CD4-positive, alpha-beta memory T cell (primary cell): ENCODE measurements around the gene PRSS57. TPM values are rescaled to one million over a fixed set of nuclear protein-coding genes. Genes with fewer than 3 reads are reported as not detected.

Experiments used
- CTCF ChIA-PET: fragments of 350-600 bp; sonication (Branson Sonifier 250); formaldehyde crosslinking; loops from one replicate; lab custom pipeline; 2021; ENCODE audit warnings: inconsistent platforms; ENCODE audit not compliant: partially characterized antibody; lab: Charles Lee
- POLR2A ChIA-PET: fragments of 350-600 bp; sonication (Branson Sonifier 250); formaldehyde crosslinking; loops from one replicate; lab custom pipeline; 2021; ENCODE audit not compliant: partially characterized antibody; lab: Charles Lee
- DNase-seq, 5 donors: peaks; one replicate each; pipeline versions ENCODE4 v3.0.0 to v3.0.0-alpha.2; 2020 to 2022; ENCODE audit warnings: mixed read lengths in 1 of 5
- H3K27ac ChIP-seq: one replicate; pipeline ENCODE4 v1.7.0; 2013; ENCODE audit warnings: low read depth, low read length
- H3K27me3 ChIP-seq: 2 replicates; pipeline ENCODE4 v1.7.0; 2013; ENCODE audit warnings: mild to moderate bottlenecking, low read length, moderate library complexity; ENCODE audit not compliant: insufficient read depth
- H3K36me3 ChIP-seq: 2 replicates; pipeline ENCODE4 v1.7.0; 2013; ENCODE audit warnings: mild to moderate bottlenecking, low read length, moderate library complexity; ENCODE audit not compliant: insufficient read depth
- H3K4me1 ChIP-seq: 2 replicates; pipeline ENCODE4 v1.7.0; 2013; ENCODE audit warnings: mild to moderate bottlenecking, low read length, moderate library complexity; ENCODE audit not compliant: insufficient read depth
- H3K4me3 ChIP-seq, 2 donors: one replicate each; pipeline ENCODE4 v1.7.0; 2013; ENCODE audit warnings: low read length in 2 of 2, mild to moderate bottlenecking in 1 of 2
- H3K9me3 ChIP-seq, 2 donors: one replicate each; pipeline ENCODE4 v1.7.0; 2013; ENCODE audit warnings: low read length in 2 of 2, control low read depth in 1 of 2; ENCODE audit not compliant: control insufficient read depth in 1 of 2
- H3K27ac Mint-ChIP-seq, 7 donors: one replicate each; pipeline ENCODE4 v1.8.0; 2020 to 2021; ENCODE audit warnings: mixed read lengths in 7 of 7, mild to moderate bottlenecking in 6 of 7, inconsistent platforms in 3 of 7, moderate library complexity in 3 of 7
- H3K27me3 Mint-ChIP-seq, 2 donors: one replicate each; pipeline ENCODE4 v1.8.0; 2020 to 2021; ENCODE audit warnings: mixed read lengths in 2 of 2
- H3K36me3 Mint-ChIP-seq, 2 donors: one replicate each; pipeline ENCODE4 v1.8.0; 2020 to 2021; ENCODE audit warnings: mixed read lengths in 2 of 2, inconsistent platforms in 1 of 2, mild to moderate bottlenecking in 1 of 2
- H3K4me1 Mint-ChIP-seq, 4 donors: one replicate each; pipeline ENCODE4 v1.8.0; 2020 to 2021; ENCODE audit warnings: mixed read lengths in 4 of 4, mild to moderate bottlenecking in 1 of 4
- H3K4me3 Mint-ChIP-seq, 8 donors: one replicate each; pipeline ENCODE4 v1.8.0; 2020 to 2021; ENCODE audit warnings: mixed read lengths in 8 of 8, mild to moderate bottlenecking in 7 of 8, moderate library complexity in 6 of 8, inconsistent platforms in 3 of 8
- H3K9me3 Mint-ChIP-seq, 8 donors: one replicate each; pipeline ENCODE4 v1.8.0; 2020 to 2021; ENCODE audit warnings: mixed read lengths in 8 of 8, mild to moderate bottlenecking in 5 of 8, inconsistent platforms in 3 of 8, moderate library complexity in 1 of 8
- intact Hi-C: fragments of 100-400 bp; cut with micrococcal nuclease; formaldehyde crosslinking; loops from one replicate; pipeline ENCODE4 v1.15.1; 2023
- polyA plus RNA-seq, 2 donors: library from polyadenylated mRNA; unstranded; fragments of 300-500 nt; fragmentation: Illumina TruSeq; gene quantifications; one replicate each; pipeline ENCODE4 v1.2.3, GENCODE V29; 2021
- total RNA-seq, 2 experiments: library from RNA; stranded (reverse); gene quantifications; one replicate each; pipeline ENCODE4 v1.2.3, GENCODE V29; 2021

PRSS57 gene
- total and polyA plus RNA-seq, 4 experiments from 2014 or later: not detected

DNA sequence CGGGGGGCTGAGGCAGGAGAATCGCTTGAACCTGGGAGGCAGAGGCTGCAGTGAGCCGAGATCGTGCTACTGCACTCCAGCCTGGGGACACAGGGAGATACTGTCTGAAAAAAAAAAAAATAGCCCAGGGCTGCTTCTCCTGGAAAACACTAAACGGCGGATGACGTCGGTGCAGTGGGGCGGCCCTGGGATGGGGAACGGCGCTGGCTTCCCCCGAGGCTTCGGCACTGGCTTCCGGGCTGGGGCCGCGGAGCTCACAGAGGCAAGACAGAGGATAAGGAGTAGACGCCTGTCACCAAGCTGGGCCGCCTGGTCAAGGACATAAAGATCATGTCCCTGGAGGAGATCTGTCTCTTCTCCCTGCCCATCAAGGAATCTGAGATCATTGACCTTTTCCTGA, 5.0 kb downstream of the PRSS57 start:
- no peak for DNase-seq
- no peak overlapping the region for H3K27ac Mint-ChIP-seq
- intact Hi-C loops: no loop called here
- H3K36me3 Mint-ChIP-seq: no peaks in the 10 kb centered on the region
- H3K27me3 Mint-ChIP-seq: peaks cover 1 to 2% of the 10 kb centered on the region in 2 donors
- Histone ChIP-seq H3K4me3 (no peak overlapping the region), H3K27me3 (no peaks in the 10 kb centered on the region), H3K9me3 (no peaks in the 10 kb centered on the region), H3K36me3 (no peaks in the 10 kb centered on the region), H3K4me1 (peaks cover under 1% of the 10 kb centered on the region), H3K27ac (no peak overlapping the region)
- H3K4me1 Mint-ChIP-seq: no peaks in the 10 kb centered on the region
- peaks cover 0 to 2% (median 0%) of the 10 kb centered on the region in 8 donors for H3K9me3 Mint-ChIP-seq
- ChIA-PET CTCF (interaction anchor here (1.0 kb wide), 1 partner anchor 9 kb away, joined by 3 read pairs; no protein-coding TSS in a partner anchor), POLR2A (no interaction called here)
- H3K4me3 Mint-ChIP-seq: no peak overlapping the region

DNA sequence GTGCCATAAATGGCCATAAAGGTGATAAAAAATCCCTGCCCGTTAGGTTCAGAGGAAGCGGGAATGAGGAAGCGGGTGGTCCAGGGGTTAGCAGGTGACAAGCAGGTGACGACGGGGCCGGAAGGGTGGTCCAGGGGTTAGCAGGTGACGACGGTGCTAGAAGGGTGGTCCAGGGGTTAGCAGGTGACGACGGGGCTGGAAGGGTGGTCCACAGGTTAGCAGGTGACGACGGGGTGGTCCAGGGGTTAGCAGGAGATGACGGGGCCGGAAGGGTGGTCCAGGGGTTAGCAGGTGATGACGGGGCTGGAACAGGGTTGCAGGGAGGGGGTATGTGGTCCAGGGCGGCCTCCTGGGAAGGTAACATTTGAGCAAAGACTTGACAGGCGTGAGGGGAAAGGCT, 6.3 kb downstream of the PRSS57 start:
- H3K27me3 ChIP-seq: no peaks in the 10 kb centered on the region
- H3K27ac Mint-ChIP-seq: no peak overlapping the region
- H3K36me3 ChIP-seq: no peaks in the 10 kb centered on the region
- H3K27ac ChIP-seq: no peak overlapping the region
- H3K27me3 Mint-ChIP-seq: no peaks in the 10 kb centered on the region
- H3K4me1 ChIP-seq: no peaks in the 10 kb centered on the region
- H3K9me3 ChIP-seq: no peaks in the 10 kb centered on the region
- peak in 1 of 5 donors; percentile 33 for DNase-seq
- intact Hi-C loops: no loop called here
- ChIA-PET CTCF (no interaction called here), POLR2A (no interaction called here)
- no peak overlapping the region for H3K4me3 ChIP-seq
- H3K36me3 Mint-ChIP-seq: no peaks in the 10 kb centered on the region
- H3K9me3 Mint-ChIP-seq: peaks cover 0 to 2% (median 0%) of the 10 kb centered on the region in 8 donors
- H3K4me1 Mint-ChIP-seq: no peaks in the 10 kb centered on the region
- no peak overlapping the region for H3K4me3 Mint-ChIP-seq

DNA sequence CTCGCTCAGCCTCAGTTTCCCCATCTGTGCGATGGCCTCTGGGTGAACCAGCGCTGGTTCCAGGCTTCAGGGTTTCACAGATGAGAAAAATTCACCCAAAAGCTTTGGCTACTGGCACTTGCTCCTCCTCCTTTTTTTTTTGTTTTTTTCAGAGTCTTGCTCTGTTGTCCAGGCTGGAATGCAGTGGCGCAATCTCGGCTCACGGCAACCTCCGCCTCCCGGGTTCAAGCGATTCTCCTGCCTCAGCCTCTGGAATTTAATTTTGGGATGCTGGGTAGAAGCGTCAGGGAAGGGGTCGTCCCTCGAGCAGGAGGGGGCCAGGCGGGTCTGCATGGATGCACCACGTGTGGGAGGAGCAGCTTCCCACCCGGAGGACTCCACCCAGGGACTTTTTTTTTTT, 7.0 kb downstream of the PRSS57 start:
- Mint-ChIP-seq H3K4me3 (no peak overlapping the region), H3K9me3 (peaks cover 0 to 2% (median 0%) of the 10 kb centered on the region in 8 donors), H3K36me3 (no peaks in the 10 kb centered on the region), H3K27ac (no peak overlapping the region), H3K4me1 (no peaks in the 10 kb centered on the region), H3K27me3 (no peaks in the 10 kb centered on the region)
- Histone ChIP-seq H3K4me1 (no peaks in the 10 kb centered on the region), H3K36me3 (no peaks in the 10 kb centered on the region), H3K27me3 (no peaks in the 10 kb centered on the region), H3K4me3 (no peak overlapping the region), H3K9me3 (no peaks in the 10 kb centered on the region), H3K27ac (no peak overlapping the region)
- DNase-seq: no peak
- CTCF ChIA-PET: no interaction called here
- POLR2A ChIA-PET: no interaction called here
- intact Hi-C loops: no loop called here

DNA sequence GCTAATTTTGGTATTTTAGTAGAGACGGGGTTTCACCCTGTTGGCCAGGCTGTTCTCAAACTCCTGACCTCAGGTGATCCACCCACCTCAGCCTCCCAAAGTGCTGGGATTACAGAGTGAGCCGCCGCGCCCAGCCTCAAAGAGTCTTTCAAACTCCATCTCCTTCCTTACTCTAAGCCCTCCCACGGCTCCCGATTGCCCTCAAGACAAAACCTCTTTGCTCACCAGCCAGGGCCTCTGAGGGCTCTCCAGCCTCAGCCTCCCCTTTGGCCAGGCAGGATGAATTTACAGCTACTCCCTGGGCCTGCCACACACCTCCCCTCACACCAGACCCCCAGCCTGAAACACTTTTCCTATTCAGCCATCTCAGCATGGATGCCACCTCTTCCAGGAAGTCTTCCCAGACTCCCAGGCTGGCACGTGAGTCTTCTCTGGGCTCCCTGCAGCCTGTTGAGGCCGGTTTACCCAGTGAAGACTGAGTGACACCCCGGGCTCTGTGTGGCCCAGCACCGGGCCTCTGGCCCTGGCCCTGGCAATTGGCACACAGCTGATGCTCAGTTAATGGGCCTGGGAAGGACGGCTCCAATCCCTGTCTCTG, 7.6 kb downstream of the PRSS57 start:
- Mint-ChIP-seq H3K27me3 (no peaks in the 10 kb centered on the region), H3K27ac (peak overlapping the region in 1 of 7 donors; percentile 23)
- POLR2A ChIA-PET: no interaction called here

DNA sequence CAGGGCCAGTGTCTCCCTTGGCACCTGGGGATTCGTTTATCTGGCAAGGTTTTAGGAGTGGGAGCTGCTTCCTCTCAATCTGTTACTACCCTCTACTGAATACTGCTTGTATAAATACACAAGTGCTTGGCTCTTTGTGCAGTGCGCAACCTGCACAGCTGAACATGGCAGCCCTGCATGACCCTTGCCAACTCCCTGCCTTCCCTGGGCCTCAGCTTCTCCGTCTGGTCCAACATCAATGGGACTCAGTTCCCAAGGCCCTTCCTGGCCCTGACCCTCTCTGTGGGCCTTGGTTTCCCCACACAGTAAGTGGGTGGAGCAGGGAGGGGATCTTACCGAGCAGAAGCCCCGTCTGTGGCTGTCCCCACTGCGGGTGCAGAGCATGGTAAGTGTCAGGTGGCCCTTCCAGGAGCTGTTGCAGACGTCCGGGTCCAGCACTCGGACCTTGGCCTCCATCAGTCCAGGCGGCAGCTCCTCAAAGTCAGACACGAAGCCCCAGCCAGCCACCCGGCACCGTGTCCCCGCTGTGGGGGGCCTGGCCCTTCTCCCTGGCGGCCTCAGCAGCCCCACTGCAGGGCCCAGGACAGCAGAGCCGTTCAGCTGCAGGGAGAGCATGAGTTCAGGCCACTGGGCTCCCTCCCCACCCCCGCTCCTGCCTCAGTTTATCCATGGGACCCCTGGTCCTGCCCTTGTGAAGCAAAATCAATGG, 8.5 kb downstream of the PRSS57 start:
- H3K4me3 ChIP-seq: no peak overlapping the region
- no peaks in the 10 kb centered on the region for H3K4me1 Mint-ChIP-seq
- H3K27ac ChIP-seq: no peak overlapping the region
- H3K27ac Mint-ChIP-seq: no peak overlapping the region
- peak in 1 of 5 donors; percentile 27 for DNase-seq
- H3K4me1 ChIP-seq: no peaks in the 10 kb centered on the region
- no peaks in the 10 kb centered on the region for H3K9me3 ChIP-seq
- H3K4me3 Mint-ChIP-seq: no peak overlapping the region
- peaks cover 0 to 2% (median 0%) of the 10 kb centered on the region in 8 donors for H3K9me3 Mint-ChIP-seq
- H3K36me3 ChIP-seq: no peaks in the 10 kb centered on the region
- H3K36me3 Mint-ChIP-seq: no peaks in the 10 kb centered on the region
- POLR2A ChIA-PET: no interaction called here
- H3K27me3 Mint-ChIP-seq: no peaks in the 10 kb centered on the region
- CTCF ChIA-PET: interaction anchor here (0.5 kb wide), 1 partner anchor 903 kb away, joined by 3 read pairs; no protein-coding TSS in a partner anchor
- no peaks in the 10 kb centered on the region for H3K27me3 ChIP-seq
- intact Hi-C loops: no loop called here

More for the DNA sequence above, 7.6 kb downstream of the PRSS57 start:
- Histone ChIP-seq H3K9me3 (no peaks in the 10 kb centered on the region), H3K4me1 (no peaks in the 10 kb centered on the region), H3K27ac (no peak overlapping the region), H3K27me3 (no peaks in the 10 kb centered on the region), H3K4me3 (no peak overlapping the region), H3K36me3 (no peaks in the 10 kb centered on the region)
- H3K9me3 Mint-ChIP-seq: peaks cover 0 to 2% (median 0%) of the 10 kb centered on the region in 8 donors
- CTCF ChIA-PET: no interaction called here
- no peaks in the 10 kb centered on the region for H3K36me3 Mint-ChIP-seq
- DNase-seq: no peak
- no peaks in the 10 kb centered on the region for H3K4me1 Mint-ChIP-seq
- intact Hi-C loops: no loop called here
- H3K4me3 Mint-ChIP-seq: peak overlapping the region in 1 of 8 donors; percentile 13

DNA sequence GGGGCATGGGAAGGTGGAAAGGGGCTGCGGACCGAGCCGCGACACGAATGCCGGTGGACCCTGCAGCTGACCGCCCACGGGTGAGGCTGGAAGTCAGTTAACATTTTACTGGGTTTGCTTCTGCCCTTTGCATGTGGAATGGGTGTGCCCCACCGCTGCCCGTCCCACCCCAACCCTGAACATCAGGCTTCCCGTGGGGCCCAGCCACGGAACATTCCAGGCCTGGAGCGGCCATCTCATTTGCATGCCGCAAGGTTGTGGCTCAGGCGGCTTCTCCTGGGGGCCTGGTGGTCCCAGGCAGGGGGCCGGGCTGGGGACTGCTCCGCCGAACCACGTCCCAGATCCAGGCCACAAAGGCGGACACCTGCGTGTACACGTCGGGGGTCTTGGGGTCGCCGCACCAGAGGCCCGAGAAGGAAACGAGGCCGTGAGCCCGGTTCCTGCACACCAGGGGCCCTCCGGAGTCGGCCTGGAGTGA, 9.8 kb downstream of the PRSS57 start:
- intact Hi-C loops: no loop called here
- no peaks in the 10 kb centered on the region for H3K27me3 Mint-ChIP-seq
- ChIA-PET POLR2A (no interaction called here), CTCF (no interaction called here)
- Histone ChIP-seq H3K4me1 (peaks cover 6% of the 10 kb centered on the region), H3K27me3 (no peaks in the 10 kb centered on the region), H3K36me3 (no peaks in the 10 kb centered on the region), H3K9me3 (no peaks in the 10 kb centered on the region), H3K4me3 (no peak overlapping the region), H3K27ac (no peak overlapping the region)
- no peak overlapping the region for H3K27ac Mint-ChIP-seq
- H3K4me1 Mint-ChIP-seq: peaks cover 0 to 4% (median 0%) of the 10 kb centered on the region in 4 donors
- no peak overlapping the region for H3K4me3 Mint-ChIP-seq
- DNase-seq: peak in 1 of 5 donors; percentile 35
- H3K36me3 Mint-ChIP-seq: no peaks in the 10 kb centered on the region
- peaks cover 0 to 5% (median 0%) of the 10 kb centered on the region in 8 donors for H3K9me3 Mint-ChIP-seq

DNA sequence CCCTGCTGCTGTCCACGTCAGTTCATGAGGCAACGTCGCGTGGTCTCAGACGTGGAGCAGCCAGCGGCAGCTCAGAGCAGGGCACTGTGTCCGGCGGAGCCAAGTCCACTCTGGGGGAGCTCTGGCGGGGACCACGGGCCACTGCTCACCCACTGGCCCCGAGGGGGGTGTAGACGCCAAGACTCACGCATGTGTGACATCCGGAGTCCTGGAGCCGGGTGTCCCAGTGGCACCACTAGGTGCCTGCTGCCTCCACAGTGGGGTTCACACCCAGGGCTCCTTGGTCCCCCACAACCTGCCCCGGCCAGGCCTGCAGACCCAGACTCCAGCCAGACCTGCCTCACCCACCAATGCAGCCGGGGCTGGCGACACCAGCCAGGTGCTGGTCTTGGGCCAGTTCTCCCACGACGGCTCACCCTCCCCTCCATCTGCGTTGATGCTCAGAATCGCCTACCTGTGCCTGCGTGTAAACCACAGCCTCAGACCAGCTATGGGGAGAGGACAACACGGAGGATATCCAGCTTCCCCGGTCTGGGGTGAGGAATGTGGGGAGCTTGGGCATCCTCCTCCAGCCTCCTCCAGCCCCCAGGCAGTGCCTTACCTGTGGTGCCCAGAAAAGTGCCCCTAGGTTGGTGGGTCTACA, 12.5 kb downstream of the PRSS57 start:
- Mint-ChIP-seq H3K27me3 (peaks cover 1 to 2% of the 10 kb centered on the region in 2 donors), H3K27ac (peak overlapping the region in 2 of 7 donors; percentile 23 to 63), H3K36me3 (no peaks in the 10 kb centered on the region), H3K9me3 (peaks cover 0 to 5% (median 0%) of the 10 kb centered on the region in 8 donors), H3K4me1 (peaks cover 0 to 5% (median 0%) of the 10 kb centered on the region in 4 donors), H3K4me3 (no peak overlapping the region)
- H3K27ac ChIP-seq: no peak overlapping the region
- DNase-seq: peak in 1 of 5 donors; percentile 27
- no peaks in the 10 kb centered on the region for H3K9me3 ChIP-seq
- H3K4me1 ChIP-seq: peaks cover 13% of the 10 kb centered on the region
- H3K36me3 ChIP-seq: no peaks in the 10 kb centered on the region
- no peaks in the 10 kb centered on the region for H3K27me3 ChIP-seq
- CTCF ChIA-PET: no interaction called here
- no peak overlapping the region for H3K4me3 ChIP-seq
- intact Hi-C loops: no loop called here
- POLR2A ChIA-PET: no interaction called here
